Fibroblast of villous mesenchyme (primary cell): Measurements from ENCODE around the gene LRRC51. TPM values are rescaled to one million over a fixed set of nuclear protein-coding genes. Genes with fewer than 3 reads are reported as not detected.
"Not testable (repeated sequence)": the region's sequence is repeated elsewhere in the genome, so short reads cannot be mapped to it uniquely, and the experiment has no call there.

Experiments used
- DNase-seq: peaks from one replicate; pipeline ENCODE4 v3.0.0-alpha.2; 2010; ENCODE audit warnings: low read depth
- H3K4me3 ChIP-seq: 2 replicates; pipeline ENCODE4 v1.5.1; 2011; ENCODE audit warnings: low read depth, mild to moderate bottlenecking, low read length
- CTCF ChIP-seq: IDR thresholded peaks from 2 replicates; pipeline ENCODE4 v1.5.1; 2012; ENCODE audit warnings: low read depth, mild to moderate bottlenecking, low read length; ENCODE audit not compliant: insufficient read depth
- total RNA-seq: library from RNA; depleted of rRNA; stranded (reverse); fragments of >200 nt; gene quantifications from 2 replicates; pipeline ENCODE4 v1.2.3, GENCODE V29; 2012

The LRRC51 gene
- total RNA-seq, 1 donor: 4.3 TPM

DNA sequence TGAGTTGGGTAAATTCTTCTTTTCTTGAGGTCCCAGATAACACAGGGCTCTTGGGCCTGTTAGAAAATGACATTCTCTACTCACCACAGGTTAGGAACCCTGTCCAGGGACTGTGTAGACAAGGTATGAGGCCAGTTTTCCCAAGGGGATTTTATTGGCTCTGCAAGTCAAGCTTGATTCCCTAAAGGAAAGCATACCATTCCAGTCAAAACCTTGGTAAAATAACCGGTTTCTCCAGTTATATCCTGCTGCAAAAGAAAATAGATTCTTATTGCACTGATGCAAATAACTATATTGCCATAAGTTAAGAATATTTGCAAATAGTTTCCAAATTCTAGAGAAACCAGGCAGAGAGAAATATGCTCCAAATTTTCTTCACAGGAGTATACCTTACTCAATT is 45.3 kb downstream of the LRRC51 start:
- no peak for DNase-seq
- H3K4me3 ChIP-seq: no peak overlapping the region
- no peak for TF ChIP-seq CTCF

DNA sequence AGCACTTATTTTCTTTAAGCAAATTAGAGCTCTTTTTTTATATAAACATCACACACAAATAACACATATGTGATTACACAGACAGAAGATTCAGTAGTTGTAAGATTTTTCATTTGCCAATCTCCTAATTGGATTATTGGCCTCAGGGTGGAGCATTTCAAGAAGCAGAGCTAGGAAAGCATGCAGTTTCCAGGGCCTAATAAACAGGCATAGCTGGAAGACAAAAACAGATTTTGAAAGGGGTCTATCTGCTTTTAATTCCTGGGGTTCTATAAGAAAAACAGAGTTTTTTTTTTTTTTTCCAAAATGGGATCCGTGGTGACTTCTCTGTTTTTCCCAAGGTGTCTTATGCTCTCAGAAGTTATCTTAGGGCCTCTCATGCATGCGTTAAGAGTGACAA is 47.3 kb downstream of the LRRC51 start:
- no peak overlapping the region for H3K4me3 ChIP-seq
- no peak for TF ChIP-seq CTCF
- DNase-seq: no peak

GRCh38 chr11:72129381-72129780 is 48.7 kb downstream of the LRRC51 start:
- DNase-seq: no peak

GRCh38 chr11:72132646-72133045 is 52.0 kb downstream of the LRRC51 start:
- no peak for TF ChIP-seq CTCF
- no peak overlapping the region for H3K4me3 ChIP-seq
- DNase-seq: no peak

More at GRCh38 chr11:72129381-72129780, 48.7 kb downstream of the LRRC51 start:
- TF ChIP-seq CTCF: no peak
- no peak overlapping the region for H3K4me3 ChIP-seq

DNA sequence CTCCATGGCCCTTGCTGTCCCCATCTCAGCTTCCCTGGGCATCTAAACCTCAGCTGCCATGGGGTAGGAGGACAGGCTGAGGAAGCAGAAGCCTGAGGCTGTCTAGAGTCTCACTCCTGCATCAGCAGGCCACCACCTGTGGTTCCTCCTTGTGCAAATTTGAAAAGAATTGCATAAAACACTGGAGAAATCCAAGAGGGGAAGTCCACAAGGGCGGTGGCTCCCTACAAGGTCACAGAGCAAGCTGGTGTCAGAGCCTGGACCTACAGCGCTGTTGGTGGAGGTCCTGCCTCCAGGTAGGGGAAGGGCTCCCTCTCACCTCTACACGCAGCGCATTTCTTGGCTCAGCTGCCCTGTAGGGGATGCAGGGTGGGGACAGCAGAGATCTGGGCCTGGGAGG is 54.8 kb downstream of the LRRC51 start, which contains the start of gene FOLR3:
TSS of gene FOLR3 (plus strand) at position 253 of the 400 bp plus-strand sequence. CDS start 228 bp downstream, outside the sequence.
- H3K4me3 ChIP-seq, DNase-seq: not testable (repeated sequence)

- no peak overlapping the region for H3K4me3 ChIP-seq
- peak; percentile 58 for DNase-seq
- no peak for TF ChIP-seq CTCF
These were observed 55.4 kb downstream of the LRRC51 start for GRCh38 chr11:72135891-72136683.

DNA sequence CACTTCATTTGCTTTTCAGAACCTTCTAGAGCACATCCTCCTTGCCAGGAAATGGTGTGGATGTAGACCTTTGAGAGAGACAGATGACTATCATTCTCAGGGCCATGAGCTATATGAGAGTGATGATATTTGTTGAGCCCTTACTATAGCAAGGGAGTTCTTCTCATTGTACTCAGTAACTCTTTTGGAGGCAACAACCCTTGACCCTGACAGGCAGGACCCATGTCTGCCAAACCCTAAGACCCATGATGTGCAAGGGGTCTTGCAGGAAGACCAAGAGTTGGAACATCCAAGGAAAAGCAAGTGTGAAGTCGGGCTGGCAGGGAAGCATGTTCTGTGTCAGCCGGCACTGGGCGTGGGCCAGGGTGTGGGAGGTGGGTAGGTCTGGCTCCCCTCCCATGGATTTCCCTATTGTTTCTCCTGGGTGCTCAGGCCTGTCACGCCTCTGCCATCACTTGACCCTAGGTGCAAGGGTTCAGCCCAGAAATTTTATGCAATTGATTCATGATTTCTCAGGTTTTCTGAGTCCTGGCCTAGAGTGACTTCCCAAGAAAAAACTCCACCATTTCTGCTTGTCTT is 56.1 kb downstream of the LRRC51 start:
- no peak overlapping the region for H3K4me3 ChIP-seq
- DNase-seq: no peak
- TF ChIP-seq CTCF: no peak
